Neural cell (in vitro differentiated cells): ENCODE results near the gene HOXD8. TPM values are rescaled to one million over a fixed set of nuclear protein-coding genes. Genes with fewer than 3 reads are reported as not detected.

Experiments
- H2AFZ ChIP-seq: fragments of 200-600, 300-800 bp; sonication (generic), shearing (Covaris generic); 2 replicates; pipeline ENCODE4 v1.6.0; 2014; ENCODE audit warnings: low read depth, mild to moderate bottlenecking, antibody characterized with exemption, low read length, moderate library complexity
- H3F3A ChIP-seq: fragments of 200-600 bp; shearing (Covaris generic); 2 replicates; pipeline ENCODE4 v1.6.1; 2016; ENCODE audit warnings: mild to moderate bottlenecking, moderate library complexity, mixed read lengths, antibody characterized with exemption, low read length; ENCODE audit not compliant: insufficient read depth, poor library complexity, severe bottlenecking
- H3K27ac ChIP-seq: fragments of 200-600, 300-800 bp; sonication (generic), shearing (Covaris generic); 2 replicates; pipeline ENCODE4 v1.5.1; 2014; ENCODE audit warnings: mild to moderate bottlenecking, low read length, moderate library complexity
- H3K27me3 ChIP-seq: fragments of 300-800, 200-600 bp; sonication (generic), shearing (Covaris generic); 2 replicates; pipeline ENCODE4 v1.6.0; 2014; ENCODE audit warnings: mild to moderate bottlenecking, low read depth, low read length, moderate library complexity; ENCODE audit not compliant: insufficient read depth
- H3K36me3 ChIP-seq: fragments of 300-800, 200-600 bp; sonication (generic), shearing (Covaris generic); 2 replicates; pipeline ENCODE4 v1.5.1; 2014; ENCODE audit warnings: mild to moderate bottlenecking, antibody characterized with exemption, low read length, moderate library complexity; ENCODE audit not compliant: insufficient read depth
- H3K4me2 ChIP-seq: fragments of 300-800, 200-600 bp; sonication (generic), shearing (Covaris generic); 2 replicates; pipeline ENCODE4 v1.6.0; 2014; ENCODE audit warnings: mild to moderate bottlenecking, low read length
- H3K4me3 ChIP-seq: fragments of 300-800, 200-600 bp; sonication (generic), shearing (Covaris generic); 2 replicates; pipeline ENCODE4 v1.5.1; 2014; ENCODE audit warnings: mild to moderate bottlenecking, low read length, moderate library complexity
- H3K79me2 ChIP-seq: fragments of 200-600 bp; shearing (Covaris generic); replicated peaks from 2 replicates; pipeline ENCODE4 v1.6.0; 2014; ENCODE audit warnings: mild to moderate bottlenecking, low read length, moderate library complexity; ENCODE audit not compliant: insufficient read depth
- H3K9ac ChIP-seq: fragments of 300-800, 200-600 bp; sonication (generic), shearing (Covaris generic); 2 replicates; pipeline ENCODE4 v1.6.1; 2016; ENCODE audit warnings: mild to moderate bottlenecking, low read length, mixed read lengths
- H3K9me2 ChIP-seq: fragments of 200-600 bp; shearing (Covaris generic); 2 replicates; pipeline ENCODE4 v1.6.1; 2016; ENCODE audit warnings: mild to moderate bottlenecking, low read length, mixed read lengths; ENCODE audit not compliant: insufficient read depth
- H3K9me3 ChIP-seq: fragments of 200-600, 300-800 bp; sonication (generic), shearing (Covaris generic); 2 replicates; pipeline ENCODE4 v1.6.1; 2016; ENCODE audit warnings: mild to moderate bottlenecking, mixed run types, low read length, moderate library complexity, mixed read lengths
- H4K20me1 ChIP-seq: fragments of 200-600 bp; shearing (Covaris generic); 2 replicates; pipeline ENCODE4 v1.6.1; 2016; ENCODE audit warnings: mild to moderate bottlenecking, mixed run types; ENCODE audit not compliant: insufficient read depth
- CTCF ChIP-seq: fragments of 450-650 bp; IDR thresholded peaks from 2 replicates; pipeline ENCODE4 v1.5.1; 2014; ENCODE audit warnings: antibody characterized with exemption, mild to moderate bottlenecking, moderate library complexity; ENCODE audit not compliant: poor library complexity, severe bottlenecking
- EP300 ChIP-seq: fragments of 450-650 bp; conservative IDR thresholded peaks from 2 replicates; pipeline ENCODE4 v1.6.1; 2014; ENCODE audit warnings: antibody characterized with exemption, mild to moderate bottlenecking, moderate library complexity; ENCODE audit not compliant: poor library complexity, severe bottlenecking
- EZH2 ChIP-seq: fragments of 200-600, 300-800 bp; shearing (Covaris generic), sonication (generic); IDR thresholded peaks from 2 replicates; pipeline ENCODE4 v1.6.1; 2014; ENCODE audit warnings: antibody characterized with exemption, low read length, borderline replicate concordance, mild to moderate bottlenecking; ENCODE audit not compliant: insufficient read depth, poor library complexity, severe bottlenecking
- MXI1 ChIP-seq: fragments of 450-650 bp; conservative IDR thresholded peaks from 2 replicates; pipeline ENCODE4 v1.6.1; 2014; ENCODE audit warnings: antibody characterized with exemption, mild to moderate bottlenecking; ENCODE audit not compliant: poor library complexity, severe bottlenecking
- POLR2AphosphoS5 ChIP-seq: IDR thresholded peaks from 2 replicates; pipeline ENCODE4 v1.6.1; 2012
- RAD21 ChIP-seq: fragments of 450-650 bp; conservative IDR thresholded peaks from 2 replicates; pipeline ENCODE4 v1.6.1; 2014; ENCODE audit warnings: antibody characterized with exemption, mild to moderate bottlenecking, moderate library complexity
- REST ChIP-seq: IDR thresholded peaks from 2 replicates; pipeline ENCODE4 v1.6.1; 2012; ENCODE audit warnings: borderline replicate concordance
- SMC3 ChIP-seq: fragments of 450-650 bp; conservative IDR thresholded peaks from 2 replicates; pipeline ENCODE4 v1.6.1; 2014; ENCODE audit warnings: antibody characterized with exemption, mild to moderate bottlenecking, moderate library complexity; ENCODE audit not compliant: poor library complexity
- TAF1 ChIP-seq: IDR thresholded peaks from 2 replicates; pipeline ENCODE4 v1.6.1; 2012; ENCODE audit warnings: low read depth
- polyA plus RNA-seq: library from polyadenylated mRNA; depleted of rRNA; stranded (reverse); fragments of >200 nt; gene quantifications from 2 replicates; pipeline ENCODE4 v1.2.3, GENCODE V29; 2014

The HOXD8 gene
- polyA plus RNA-seq, 1 donor from 2014 or later = not detected

GRCh38 chr2:176169711-176170110 lies 40.2 kb downstream of the HOXD8 start:
- Histone ChIP-seq H3K9me3 (no peaks in the 10 kb centered on the region), H3K4me2 (no peak overlapping the region), H2AFZ (no peak overlapping the region), H3K27me3 (peaks cover 100% of the 10 kb centered on the region), H3K9me2 (no peaks in the 10 kb centered on the region), H3F3A (no peaks in the 10 kb centered on the region), H3K9ac (no peak overlapping the region), H3K36me3 (no peaks in the 10 kb centered on the region), H3K27ac (no peak overlapping the region), H3K4me3 (no peak overlapping the region), H3K79me2 (no peaks in the 10 kb centered on the region), H4K20me1 (no peaks in the 10 kb centered on the region)
- TF ChIP-seq MXI1 (no peak), SMC3 (no peak), REST (no peak), EZH2 (no peak), POLR2AphosphoS5 (no peak), RAD21 (no peak), EP300 (no peak), CTCF (no peak), TAF1 (no peak)

GRCh38 chr2:176170602-176171305 lies 41.2 kb downstream of the HOXD8 start:
- H3K79me2 ChIP-seq = no peaks in the 10 kb centered on the region
- no peak overlapping the region for H3K4me2 ChIP-seq
- no peaks in the 10 kb centered on the region for H3F3A ChIP-seq
- H3K4me3 ChIP-seq = no peak overlapping the region
- H3K36me3 ChIP-seq = no peaks in the 10 kb centered on the region
- no peaks in the 10 kb centered on the region for H3K9me3 ChIP-seq
- H3K9me2 ChIP-seq = no peaks in the 10 kb centered on the region
- H3K9ac ChIP-seq = no peak overlapping the region
- H4K20me1 ChIP-seq = no peaks in the 10 kb centered on the region
- no peak overlapping the region for H2AFZ ChIP-seq
- no peak for TF ChIP-seq POLR2AphosphoS5
- no peak for TF ChIP-seq EP300
- no peak for TF ChIP-seq MXI1
- TF ChIP-seq EZH2 = no peak
- no peak for TF ChIP-seq REST
- TF ChIP-seq SMC3 = no peak
- TF ChIP-seq CTCF = no peak
- TF ChIP-seq RAD21 = no peak
- no peak for TF ChIP-seq TAF1
- no peak overlapping the region for H3K27ac ChIP-seq
- peaks cover 100% of the 10 kb centered on the region for H3K27me3 ChIP-seq
